B cell (primary cell): ENCODE data around the gene NRF1.
A peak's percentile ranks its signal among the peaks of the same experiment; 100 is the strongest.

Experiments used
- CTCF ChIP-seq: fragments of 200-600 bp; IDR thresholded peaks from one replicate; pipeline ENCODE4 v1.8.0; 2022; ENCODE audit warnings: antibody characterized with exemption, mild to moderate bottlenecking
- EZH2 ChIP-seq: IDR thresholded peaks from 2 replicates; pipeline ENCODE4 v1.6.1; 2012; ENCODE audit warnings: borderline replicate concordance, low read depth, mild to moderate bottlenecking, moderate library complexity, low read length; ENCODE audit not compliant: insufficient read depth, poor library complexity, severe bottlenecking

GRCh38 chr7:129784783-129785684 is 173.5 kb downstream of the NRF1 start:
- no peak for TF ChIP-seq CTCF
- peak; percentile 65 for TF ChIP-seq EZH2
